ENCODE results near the gene TNKS2.

The TNKS2 gene

DNA sequence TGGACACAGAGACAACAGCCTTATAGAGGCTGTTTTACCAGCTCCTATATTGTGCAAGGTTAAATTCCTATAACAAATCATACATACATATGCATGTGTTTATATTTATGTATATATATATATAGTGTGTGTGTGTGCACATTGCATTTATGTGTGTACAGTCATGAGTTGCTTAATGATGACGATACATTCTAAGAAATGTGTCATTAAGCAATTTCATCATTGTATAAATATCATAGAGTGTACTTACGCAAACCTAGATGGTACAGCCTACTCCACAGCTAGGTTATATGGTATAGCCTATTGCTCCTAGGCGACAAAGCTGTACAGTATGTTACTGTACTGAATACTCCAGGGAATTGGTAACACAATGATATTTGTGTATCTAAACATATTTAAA, 30.1 kb upstream of the TNKS2 start:
- Histone ChIP-seq H4K20me1 (no peaks in the 10 kb centered on the region), H3K4me1 (no peaks in the 10 kb centered on the region), H3K27ac (no peak overlapping the region), H3K36me3 (no peaks in the 10 kb centered on the region), H3K27me3 (no peaks in the 10 kb centered on the region), H3K4me3 (no peak overlapping the region), H3K9me3 (replicated peaks in 1 of 11) (peaks cover 0 to 17% (median 12%) of the 10 kb centered on the region in 11 experiments; a peak in 7 of 22 replicates), H3K9ac (no peak overlapping the region), H3K4me2 (no peak overlapping the region)
- TF ChIP-seq Cebpa-rat (IDR thresholded peaks at IDR 0.05), result no peak

DNA sequence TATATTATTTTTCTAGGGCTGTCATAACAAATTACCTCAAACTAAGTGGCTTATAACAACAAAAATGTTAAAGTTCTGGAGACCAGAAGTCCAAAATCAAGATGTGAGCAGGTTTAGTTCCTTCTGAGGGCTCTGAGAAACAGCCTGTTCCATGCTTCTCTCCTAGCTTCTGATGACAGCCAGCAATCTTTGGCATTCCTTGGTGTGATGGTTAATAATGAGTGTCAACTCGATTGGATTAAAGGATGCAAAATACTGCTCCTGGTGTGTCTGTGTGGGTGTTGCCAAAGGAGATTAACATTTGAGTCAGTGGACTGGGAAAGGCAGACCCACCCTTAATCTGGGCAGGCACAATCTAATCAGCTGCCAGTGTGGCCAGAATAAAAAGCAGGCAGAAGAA, 26.3 kb upstream of the TNKS2 start:
- H3K4me1 ChIP-seq, result no peaks in the 10 kb centered on the region
- no peak overlapping the region for H3K4me3 ChIP-seq
- H3K36me3 ChIP-seq, result no peaks in the 10 kb centered on the region
- no peak overlapping the region for H3K27ac ChIP-seq
- no peaks in the 10 kb centered on the region for H3K27me3 ChIP-seq
- no peaks in the 10 kb centered on the region for H3K9me3 ChIP-seq (replicated peaks in 1 of 11)
- H3K4me2 ChIP-seq, result no peak overlapping the region
- TF ChIP-seq Cebpa-rat (IDR thresholded peaks at IDR 0.05), result no peak
- no peak overlapping the region for H3K9ac ChIP-seq
- no peaks in the 10 kb centered on the region for H4K20me1 ChIP-seq

DNA sequence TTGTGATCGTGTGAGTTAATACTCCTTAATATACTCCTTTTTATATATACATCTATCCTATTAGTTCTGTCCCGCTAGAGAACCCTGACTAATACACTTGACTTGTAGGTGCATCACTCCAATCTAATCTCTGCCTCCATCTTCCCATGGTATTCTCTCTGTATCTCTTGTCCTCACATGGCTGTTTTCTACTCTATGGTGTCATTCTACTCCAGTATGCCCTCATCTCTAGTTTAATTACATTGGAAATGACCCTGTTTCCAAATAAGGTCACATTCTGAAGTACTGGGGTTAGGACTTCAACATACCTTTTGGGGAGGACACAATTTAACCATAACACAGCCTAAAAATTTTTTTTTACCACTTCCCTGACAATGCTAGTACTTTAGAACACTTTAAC, 25.8 kb upstream of the TNKS2 start:
- H3K4me1 ChIP-seq, result no peaks in the 10 kb centered on the region
- no peak overlapping the region for H3K9ac ChIP-seq
- TF ChIP-seq Cebpa-rat (IDR thresholded peaks at IDR 0.05), result no peak

DNA sequence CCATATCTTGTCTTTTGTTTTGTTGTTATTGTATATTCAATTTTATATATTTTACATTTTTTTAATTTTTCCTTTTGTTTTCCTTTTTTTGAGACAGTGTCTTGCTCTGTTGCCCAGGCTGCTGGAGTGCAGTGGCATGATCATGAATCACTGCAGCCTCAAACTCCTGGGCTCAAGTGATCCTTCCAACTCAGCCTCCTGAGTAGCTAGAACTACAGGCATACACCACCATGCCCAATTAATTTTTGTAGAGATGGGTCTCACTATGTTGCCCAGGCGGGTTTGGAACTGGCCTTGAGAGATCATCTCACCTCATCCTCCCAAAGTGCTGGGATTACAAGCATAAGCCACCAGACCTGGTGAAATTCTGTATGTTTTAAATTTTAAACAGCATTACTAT, 25.4 kb upstream of the TNKS2 start:
- Histone ChIP-seq H4K20me1 (no peaks in the 10 kb centered on the region), H3K4me3 (no peak overlapping the region), H3K4me1 (no peaks in the 10 kb centered on the region), H3K27me3 (no peaks in the 10 kb centered on the region), H3K36me3 (no peaks in the 10 kb centered on the region), H3K9ac (no peak overlapping the region), H3K9me3 (replicated peaks in 1 of 11) (no peaks in the 10 kb centered on the region), H3K27ac (no peak overlapping the region), H3K4me2 (no peak overlapping the region)
- no peak for TF ChIP-seq Cebpa-rat (IDR thresholded peaks at IDR 0.05)

More for the DNA sequence above, 25.8 kb upstream of the TNKS2 start:
- no peaks in the 10 kb centered on the region for H3K36me3 ChIP-seq
- H4K20me1 ChIP-seq, result no peaks in the 10 kb centered on the region
- H3K4me2 ChIP-seq, result no peak overlapping the region
- H3K4me3 ChIP-seq, result no peak overlapping the region
- H3K27me3 ChIP-seq, result no peaks in the 10 kb centered on the region
- H3K9me3 ChIP-seq (replicated peaks in 1 of 11), result no peaks in the 10 kb centered on the region
- H3K27ac ChIP-seq, result no peak overlapping the region

DNA sequence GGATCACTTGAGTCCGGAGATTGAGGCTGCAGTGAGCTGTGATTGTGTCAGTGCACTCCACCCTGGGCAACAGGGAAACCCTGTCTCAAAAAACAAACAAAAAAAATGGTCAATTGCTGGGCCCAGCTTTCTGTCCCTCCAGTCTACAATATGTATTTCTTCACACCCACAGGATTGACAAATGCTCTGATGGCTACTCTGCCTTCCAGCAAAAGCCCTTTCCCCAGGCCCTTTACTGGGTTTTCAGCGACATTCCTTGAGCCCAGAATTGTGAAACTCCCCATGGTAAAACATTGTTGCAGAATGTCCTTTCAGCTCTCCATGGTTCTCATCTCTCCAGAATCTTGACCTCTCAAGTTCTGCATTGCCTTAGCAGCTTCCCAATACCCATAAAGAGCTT, 23.7 kb upstream of the TNKS2 start:
- Histone ChIP-seq H3K36me3 (no peaks in the 10 kb centered on the region), H3K9ac (no peak overlapping the region), H3K4me3 (no peak overlapping the region), H3K4me2 (no peak overlapping the region), H3K27me3 (no peaks in the 10 kb centered on the region), H3K4me1 (no peaks in the 10 kb centered on the region), H3K27ac (no peak overlapping the region), H4K20me1 (no peaks in the 10 kb centered on the region), H3K9me3 (replicated peaks in 1 of 11) (no peaks in the 10 kb centered on the region)
- no peak for TF ChIP-seq Cebpa-rat (IDR thresholded peaks at IDR 0.05)

DNA sequence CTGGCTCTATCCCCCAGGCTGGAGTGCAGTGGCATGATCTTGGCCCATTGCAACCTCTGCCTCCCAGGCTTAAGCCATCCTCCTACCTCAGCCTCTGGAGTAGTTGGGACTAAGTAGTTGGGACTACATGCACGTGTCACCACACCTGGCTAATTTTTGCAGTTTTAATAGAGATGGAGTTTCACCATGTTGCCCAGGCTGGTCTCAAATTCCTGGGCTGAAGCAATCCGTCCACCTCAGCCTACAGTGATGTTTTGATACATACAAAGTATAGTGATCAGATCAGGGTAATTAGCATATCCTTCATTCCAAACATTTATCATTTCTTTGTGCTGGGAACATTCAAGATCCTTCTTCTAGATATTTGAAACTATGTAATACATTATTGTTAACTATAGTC, 22.5 kb upstream of the TNKS2 start:
- Histone ChIP-seq H3K4me1 (no peaks in the 10 kb centered on the region), H3K4me3 (no peak overlapping the region), H3K27ac (no peak overlapping the region), H3K9ac (no peak overlapping the region), H4K20me1 (no peaks in the 10 kb centered on the region), H3K9me3 (replicated peaks in 1 of 11) (no peaks in the 10 kb centered on the region), H3K36me3 (no peaks in the 10 kb centered on the region), H3K27me3 (no peaks in the 10 kb centered on the region), H3K4me2 (no peak overlapping the region)
- TF ChIP-seq Cebpa-rat (IDR thresholded peaks at IDR 0.05), result no peak

DNA sequence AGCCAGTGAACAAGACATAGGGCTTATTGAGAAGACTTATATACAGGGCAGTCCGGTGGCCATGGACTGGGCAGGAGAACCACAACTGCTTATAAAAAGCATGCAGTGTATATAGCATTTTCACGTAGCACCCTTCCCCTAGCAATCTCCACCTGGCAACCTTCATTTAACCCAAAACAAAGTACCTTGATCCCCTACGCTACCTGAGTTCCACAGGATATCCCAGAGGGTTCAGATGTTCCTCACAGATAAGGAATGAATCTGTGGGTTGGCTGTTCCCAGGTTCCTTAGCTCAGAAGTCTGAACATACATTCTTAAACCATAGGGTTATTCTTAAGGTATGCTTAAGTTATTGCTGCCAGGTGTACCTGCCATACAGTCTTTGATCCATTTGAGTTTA, 22.0 kb upstream of the TNKS2 start:
- Histone ChIP-seq H3K9me3 (replicated peaks in 1 of 11) (no peaks in the 10 kb centered on the region), H3K9ac (no peak overlapping the region), H3K36me3 (no peaks in the 10 kb centered on the region), H3K27me3 (no peaks in the 10 kb centered on the region), H3K4me1 (no peaks in the 10 kb centered on the region), H3K4me3 (no peak overlapping the region), H3K4me2 (no peak overlapping the region), H3K27ac (no peak overlapping the region), H4K20me1 (no peaks in the 10 kb centered on the region)
- TF ChIP-seq Cebpa-rat (IDR thresholded peaks at IDR 0.05), result no peak

DNA sequence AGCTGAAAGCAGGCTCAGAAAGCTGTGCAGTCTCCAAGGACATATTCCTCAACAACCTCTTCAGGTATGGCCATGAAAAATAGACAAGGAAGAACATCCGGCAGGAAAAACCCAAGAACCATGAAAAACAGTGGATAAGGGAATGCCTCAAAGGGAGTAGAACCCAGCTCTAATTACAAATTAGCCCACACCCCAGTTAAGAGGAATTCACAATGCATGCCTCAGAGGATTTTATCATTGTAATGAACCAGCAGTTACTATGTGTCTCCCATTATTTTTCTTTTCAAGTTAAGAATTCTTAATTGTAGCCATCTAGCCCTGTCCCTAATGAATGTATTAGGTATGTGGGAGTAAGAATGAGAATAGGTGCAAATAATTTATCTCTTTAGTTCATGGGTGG, 19.7 kb upstream of the TNKS2 start:
- Histone ChIP-seq H3K27me3 (no peaks in the 10 kb centered on the region), H3K4me1 (no peaks in the 10 kb centered on the region), H4K20me1 (no peaks in the 10 kb centered on the region), H3K9me3 (replicated peaks in 1 of 11) (no peaks in the 10 kb centered on the region), H3K4me3 (no peak overlapping the region), H3K27ac (no peak overlapping the region), H3K9ac (no peak overlapping the region), H3K36me3 (no peaks in the 10 kb centered on the region), H3K4me2 (no peak overlapping the region)
- TF ChIP-seq Cebpa-rat (IDR thresholded peaks at IDR 0.05), result no peak

DNA sequence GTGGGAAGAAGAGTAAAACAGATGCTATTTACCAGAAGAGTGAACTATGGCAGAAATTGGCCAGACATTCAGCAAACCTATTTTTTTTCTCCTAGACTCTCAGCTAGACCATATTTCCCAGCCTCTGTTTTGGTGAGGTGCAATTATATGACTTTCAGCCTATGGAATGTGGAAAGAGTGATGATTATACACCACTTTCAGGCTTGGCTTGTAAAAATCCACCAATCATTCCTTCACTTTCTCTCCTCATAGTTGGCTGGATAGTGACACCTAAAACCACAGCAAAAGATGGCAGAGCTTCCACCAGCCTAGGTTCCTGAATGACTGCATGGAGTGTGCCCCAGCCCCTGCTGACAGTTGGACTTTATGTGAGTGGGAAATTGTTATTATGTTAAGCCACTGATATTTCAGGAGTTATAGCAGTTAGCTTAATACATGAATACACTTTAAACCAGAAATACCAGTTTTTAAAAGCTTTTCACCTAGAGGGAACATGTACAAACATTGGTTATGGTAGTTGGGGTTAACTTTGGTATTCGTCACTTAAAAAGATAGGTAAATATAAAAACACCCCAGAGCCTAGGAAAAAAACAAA, 19.1 kb upstream of the TNKS2 start:
- H3K27ac ChIP-seq, result no peak overlapping the region
- H3K4me3 ChIP-seq, result no peak overlapping the region
- no peaks in the 10 kb centered on the region for H3K36me3 ChIP-seq
- no peaks in the 10 kb centered on the region for H3K27me3 ChIP-seq
- no peak for TF ChIP-seq Cebpa-rat (IDR thresholded peaks at IDR 0.05)
- no peak overlapping the region for H3K4me2 ChIP-seq
- H4K20me1 ChIP-seq, result no peaks in the 10 kb centered on the region
- no peak overlapping the region for H3K9ac ChIP-seq
- H3K4me1 ChIP-seq, result no peaks in the 10 kb centered on the region
- H3K9me3 ChIP-seq (replicated peaks in 1 of 11), result no peaks in the 10 kb centered on the region

DNA sequence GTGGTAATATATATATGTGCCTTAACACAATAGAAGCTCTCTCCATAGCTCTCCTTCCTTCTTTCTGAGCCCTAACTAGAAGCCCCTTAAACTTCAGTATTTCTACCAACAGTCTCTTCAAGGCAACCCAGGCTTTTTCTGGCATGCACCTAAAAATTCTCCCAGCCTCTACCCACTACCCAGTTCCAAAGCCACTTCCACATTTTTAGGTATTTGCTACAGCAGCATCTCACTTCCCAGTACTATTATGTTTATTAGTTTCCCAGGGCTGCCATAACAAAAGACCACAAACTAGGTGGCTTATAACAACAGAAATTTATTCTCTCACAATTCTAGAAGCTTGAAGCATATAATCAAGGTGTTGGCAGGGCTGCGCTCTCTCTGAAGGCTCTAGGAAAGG, 15.7 kb upstream of the TNKS2 start:
- TF ChIP-seq Cebpa-rat (IDR thresholded peaks at IDR 0.05), result no peak
- no peaks in the 10 kb centered on the region for H3K36me3 ChIP-seq
- H3K9me3 ChIP-seq (replicated peaks in 1 of 11), result no peaks in the 10 kb centered on the region
- no peaks in the 10 kb centered on the region for H3K4me1 ChIP-seq
- no peak overlapping the region for H3K9ac ChIP-seq
- H3K27me3 ChIP-seq, result no peaks in the 10 kb centered on the region
- no peaks in the 10 kb centered on the region for H4K20me1 ChIP-seq
- no peak overlapping the region for H3K4me3 ChIP-seq
- no peak overlapping the region for H3K27ac ChIP-seq
- H3K4me2 ChIP-seq, result no peak overlapping the region
